Sigmoid colon (tissue), 4 donors: Measurements from ENCODE around the gene RASIP1.

Experiments
- POLR2A ChIP-seq, 2 donors: fragments of 450-650 bp; IDR thresholded peaks; one replicate each; pipeline ENCODE4 v1.6.1; 2016; ENCODE audit warnings: antibody characterized with exemption in 2 of 2, mild to moderate bottlenecking in 2 of 2, moderate library complexity in 2 of 2
- POLR2AphosphoS5 ChIP-seq, 4 donors: sonication (generic); formaldehyde crosslinking; IDR thresholded peaks; one replicate each; pipeline ENCODE4 v1.6.1; 2017; ENCODE audit warnings: antibody characterized with exemption in 4 of 4
- TF ChIP-seq, protein P1 (sequence below), 4 experiments: fragments of 450-650 bp in 3 of 4; fragments of 200-600 bp in 1 of 4; IDR thresholded peaks; one replicate each; pipeline ENCODE4 v1.5.1; 2016 to 2019; ENCODE audit warnings: antibody characterized with exemption in 4 of 4, mild to moderate bottlenecking in 3 of 4, moderate library complexity in 2 of 4

DNA sequence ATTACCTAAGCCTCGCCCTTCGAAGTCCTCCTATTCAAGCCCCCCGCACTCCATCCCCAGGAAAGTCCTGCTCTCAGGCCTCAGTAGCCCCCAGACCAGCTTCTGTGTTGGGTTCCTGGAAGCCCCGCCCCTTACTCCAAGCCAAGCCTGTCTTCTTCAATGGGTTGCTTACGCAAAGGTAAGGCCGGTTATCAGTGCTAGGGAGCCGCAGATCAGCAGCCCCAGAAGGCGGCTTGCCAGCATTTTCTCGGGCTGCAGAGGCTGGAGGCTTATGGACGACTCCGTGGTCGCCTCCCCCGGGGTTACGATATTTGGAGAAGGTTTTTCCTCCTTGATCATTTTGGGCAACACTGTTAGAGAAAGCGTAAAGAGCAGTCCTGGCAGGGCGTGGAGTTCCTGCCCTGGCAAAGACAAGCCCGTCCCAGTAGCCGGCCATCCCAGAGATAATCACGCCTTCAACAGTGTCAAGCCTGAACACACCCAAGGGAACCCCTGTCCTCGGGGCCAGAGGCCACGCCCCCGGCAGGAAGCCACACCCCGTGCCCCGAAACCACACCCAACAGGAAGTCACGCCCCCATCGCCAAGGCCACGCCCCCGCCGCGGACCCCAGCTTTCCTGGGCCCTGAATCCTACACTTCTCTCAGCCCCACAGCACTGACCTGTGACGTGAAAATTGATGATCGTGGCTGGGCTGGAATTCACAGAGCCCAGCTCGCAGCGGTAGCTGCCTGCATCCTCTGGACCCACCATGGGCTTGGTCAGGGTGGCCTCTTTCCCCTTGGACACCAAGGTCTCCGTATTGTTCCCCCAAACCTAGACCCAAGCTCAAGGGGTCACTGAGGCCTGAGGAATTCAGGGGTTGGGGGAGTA, 954 bp upstream of the RASIP1 start:
- TF ChIP-seq, protein P1, sequence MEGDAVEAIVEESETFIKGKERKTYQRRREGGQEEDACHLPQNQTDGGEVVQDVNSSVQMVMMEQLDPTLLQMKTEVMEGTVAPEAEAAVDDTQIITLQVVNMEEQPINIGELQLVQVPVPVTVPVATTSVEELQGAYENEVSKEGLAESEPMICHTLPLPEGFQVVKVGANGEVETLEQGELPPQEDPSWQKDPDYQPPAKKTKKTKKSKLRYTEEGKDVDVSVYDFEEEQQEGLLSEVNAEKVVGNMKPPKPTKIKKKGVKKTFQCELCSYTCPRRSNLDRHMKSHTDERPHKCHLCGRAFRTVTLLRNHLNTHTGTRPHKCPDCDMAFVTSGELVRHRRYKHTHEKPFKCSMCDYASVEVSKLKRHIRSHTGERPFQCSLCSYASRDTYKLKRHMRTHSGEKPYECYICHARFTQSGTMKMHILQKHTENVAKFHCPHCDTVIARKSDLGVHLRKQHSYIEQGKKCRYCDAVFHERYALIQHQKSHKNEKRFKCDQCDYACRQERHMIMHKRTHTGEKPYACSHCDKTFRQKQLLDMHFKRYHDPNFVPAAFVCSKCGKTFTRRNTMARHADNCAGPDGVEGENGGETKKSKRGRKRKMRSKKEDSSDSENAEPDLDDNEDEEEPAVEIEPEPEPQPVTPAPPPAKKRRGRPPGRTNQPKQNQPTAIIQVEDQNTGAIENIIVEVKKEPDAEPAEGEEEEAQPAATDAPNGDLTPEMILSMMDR (IDR thresholded peaks at IDR 0.05), result no peak
- TF ChIP-seq POLR2AphosphoS5 (IDR thresholded peaks at IDR 0.05), result peak in 1 of 4 donors; percentile 16
- no peak for TF ChIP-seq POLR2A (IDR thresholded peaks at IDR 0.05)
